NCI-H510A treated with DMSO at 0.1 percent for 48 hours (cell line): ENCODE results near the gene IL6R.
"Not testable (repeated sequence)": the region's sequence is repeated elsewhere in the genome, so short reads cannot be mapped to it uniquely, and the experiment has no call there.

ENCODE experiments used
- DNase-seq: peaks from one replicate; lab custom pipeline; 2025; lab: John Stamatoyannopoulos, UW

The IL6R gene

DNA sequence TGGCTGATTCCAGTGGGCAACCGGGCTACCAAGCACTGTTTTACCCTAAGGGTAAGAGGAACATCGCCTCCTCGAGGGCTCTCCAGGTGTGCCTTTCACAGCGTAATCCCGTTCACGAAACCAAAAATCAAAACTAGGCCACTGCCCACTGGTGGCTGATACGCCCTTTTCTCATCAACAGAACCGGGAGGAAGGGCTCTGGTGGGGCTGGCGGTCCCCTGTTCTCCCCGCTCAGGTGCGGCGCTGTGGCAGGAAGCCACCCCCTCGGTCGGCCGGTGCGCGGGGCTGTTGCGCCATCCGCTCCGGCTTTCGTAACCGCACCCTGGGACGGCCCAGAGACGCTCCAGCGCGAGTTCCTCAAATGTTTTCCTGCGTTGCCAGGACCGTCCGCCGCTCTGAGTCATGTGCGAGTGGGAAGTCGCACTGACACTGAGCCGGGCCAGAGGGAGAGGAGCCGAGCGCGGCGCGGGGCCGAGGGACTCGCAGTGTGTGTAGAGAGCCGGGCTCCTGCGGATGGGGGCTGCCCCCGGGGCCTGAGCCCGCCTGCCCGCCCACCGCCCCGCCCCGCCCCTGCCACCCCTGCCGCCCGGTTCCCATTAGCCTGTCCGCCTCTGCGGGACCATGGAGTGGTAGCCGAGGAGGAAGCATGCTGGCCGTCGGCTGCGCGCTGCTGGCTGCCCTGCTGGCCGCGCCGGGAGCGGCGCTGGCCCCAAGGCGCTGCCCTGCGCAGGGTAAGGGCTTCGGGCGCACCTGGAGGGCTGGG lies at the start of gene IL6R:
IL6R (plus strand) TSS at position 360 of the 763 bp plus-strand sequence; CDS start at position 647, 287 bp downstream.
- DNase-seq: peak; percentile 45

DNA sequence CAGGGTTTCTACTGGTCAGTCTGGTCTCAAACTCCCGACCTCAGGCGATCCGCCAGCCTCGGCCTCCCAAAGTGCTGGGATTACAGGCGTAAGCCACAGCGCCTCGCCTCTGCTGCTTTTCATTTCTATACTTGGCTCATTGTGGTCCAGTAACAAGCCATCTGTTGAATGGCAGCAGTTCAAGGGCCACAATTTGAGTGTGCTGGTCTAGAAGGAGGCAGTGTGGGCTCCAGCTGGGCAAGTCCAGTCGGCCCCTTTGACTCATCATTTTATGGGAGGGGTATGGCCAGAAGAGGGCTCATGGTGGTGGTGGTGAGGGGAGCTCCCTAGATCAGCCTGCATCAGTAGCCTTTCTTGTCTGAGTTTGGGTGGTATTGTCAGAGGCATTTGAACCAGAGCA lies 46.6 kb upstream of the IL6R start:
- DNase-seq: no peak

GRCh38 chr1:154360288-154360687 lies 44.9 kb upstream of the IL6R start:
- DNase-seq: no peak

- not testable (repeated sequence) for DNase-seq
Measured at GRCh38 chr1:154360881-154361280, 44.3 kb upstream of the IL6R start.

DNA sequence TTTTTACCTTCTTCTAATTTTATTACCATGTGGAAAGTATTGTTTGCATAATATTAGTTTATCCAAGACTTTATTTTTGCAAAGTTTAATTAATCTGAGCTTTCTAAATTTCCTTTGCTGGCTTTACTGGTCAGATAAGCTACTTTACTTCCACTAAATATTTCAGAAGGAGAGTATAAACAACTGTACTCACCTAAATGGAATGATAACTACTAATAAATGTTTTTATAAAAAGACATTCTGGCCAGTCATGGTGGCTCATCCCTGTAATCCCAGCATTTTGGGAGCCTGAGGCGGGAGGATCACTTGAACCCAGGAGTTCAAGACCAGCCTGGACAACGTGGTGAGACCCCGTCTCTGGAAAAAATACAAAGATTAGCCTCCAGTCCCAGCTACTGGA lies 43.8 kb upstream of the IL6R start:
- no peak for DNase-seq

- no peak for DNase-seq
Measured at GRCh38 chr1:154371436-154371835, 33.7 kb upstream of the IL6R start.

DNA sequence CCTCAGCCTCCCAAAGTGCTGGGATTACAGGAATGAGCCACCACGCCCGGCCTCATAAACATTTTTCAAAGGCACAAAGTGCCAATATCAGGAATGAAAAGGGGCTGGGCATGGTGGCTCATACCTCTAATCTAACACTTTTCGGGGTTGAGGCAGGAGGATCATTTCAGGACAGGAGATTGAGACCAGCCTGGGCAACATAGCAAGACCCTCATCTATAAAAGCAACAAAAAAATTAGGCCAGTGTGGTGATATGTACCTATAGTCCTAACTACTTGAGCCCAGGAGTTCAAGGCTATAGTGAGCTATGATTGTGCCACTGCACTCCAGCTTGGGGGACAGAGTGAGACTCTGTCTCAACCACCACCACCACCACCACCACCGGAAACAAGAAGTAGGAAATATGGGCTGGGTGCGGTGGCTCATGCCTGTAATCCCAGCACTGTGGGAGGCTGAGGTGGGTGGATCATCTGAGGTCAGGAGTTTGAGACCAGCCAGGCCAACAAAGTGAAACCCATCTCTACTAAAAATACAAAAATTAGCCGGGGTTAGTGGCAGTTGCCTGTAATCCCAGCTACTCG lies 31.3 kb upstream of the IL6R start:
- not testable (repeated sequence) for DNase-seq

DNA sequence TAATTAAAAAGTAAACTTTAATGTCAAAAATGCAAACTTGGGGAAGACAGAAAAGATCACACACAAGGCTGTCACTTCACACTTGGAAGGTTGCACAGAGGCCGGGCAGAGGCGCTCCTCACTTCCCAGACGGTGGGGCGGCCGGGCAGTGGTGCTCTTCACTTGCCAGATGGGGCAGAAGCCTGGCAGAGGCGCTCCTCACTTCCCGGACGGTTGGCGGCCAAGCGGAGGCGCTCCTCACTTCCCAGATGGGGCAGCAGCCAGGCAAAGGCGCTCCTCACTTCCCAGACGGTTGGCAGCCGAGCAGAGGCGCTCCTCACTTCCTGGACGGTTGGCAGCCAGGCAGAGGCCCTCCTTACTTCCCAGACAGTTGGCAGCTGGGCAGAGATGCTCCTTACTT lies 25.8 kb upstream of the IL6R start:
- DNase-seq: no peak

- no peak for DNase-seq
Measured at GRCh38 chr1:154384650-154385489, 20.3 kb upstream of the IL6R start.

GRCh38 chr1:154386643-154387352 lies 18.3 kb upstream of the IL6R start:
- DNase-seq: no peak

- no peak for DNase-seq
Measured at GRCh38 chr1:154391086-154391770, 13.9 kb upstream of the IL6R start.

DNA sequence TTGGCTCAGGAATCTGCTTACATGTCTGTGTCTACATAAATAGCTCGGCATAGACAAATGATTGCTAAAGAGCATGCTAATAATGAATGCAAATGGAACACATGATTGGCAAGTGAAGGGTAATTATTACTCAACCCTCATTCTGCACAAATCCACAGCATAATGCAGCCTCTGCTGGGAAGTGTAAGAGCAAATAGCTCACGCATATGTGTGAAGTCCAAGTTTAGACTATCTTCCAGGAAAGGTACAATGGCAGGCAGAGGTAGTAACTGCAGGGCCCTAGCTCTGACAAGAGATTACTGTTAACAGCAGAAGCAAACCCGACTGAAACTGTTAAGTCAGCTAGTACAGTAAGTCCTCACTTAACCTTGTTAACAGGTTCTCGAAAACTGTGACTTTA lies 7.0 kb upstream of the IL6R start:
- DNase-seq: no peak

GRCh38 chr1:154398678-154399077 lies 6.5 kb upstream of the IL6R start:
- DNase-seq: no peak

- DNase-seq: no peak
Measured at GRCh38 chr1:154400381-154400801, 4.8 kb upstream of the IL6R start.

DNA sequence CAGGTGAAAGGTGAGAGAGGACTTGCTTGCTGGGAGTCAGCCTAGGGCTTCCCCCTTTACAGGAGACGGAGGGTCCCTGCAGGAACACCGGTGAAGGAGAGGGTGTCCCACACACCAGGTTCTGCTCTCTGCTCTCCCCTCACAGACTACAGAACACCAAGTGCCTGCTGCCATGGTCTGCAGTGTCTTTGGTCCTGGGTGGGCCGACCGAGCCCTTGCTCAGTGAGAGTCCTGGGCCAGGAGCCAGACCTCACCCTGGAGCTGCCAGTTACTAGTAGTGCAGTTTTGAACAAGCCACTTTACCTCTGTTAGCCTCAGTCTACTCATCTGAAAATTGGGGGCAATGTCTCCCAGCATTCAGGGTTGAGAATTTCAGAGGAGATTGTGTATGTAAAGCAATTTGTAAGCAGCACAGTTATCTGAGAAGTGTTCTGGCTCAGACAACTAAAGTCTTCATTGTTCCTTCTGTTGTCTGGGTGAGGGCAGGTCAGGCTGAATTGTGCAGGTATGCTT lies 2.7 kb upstream of the IL6R start:
- DNase-seq: no peak

GRCh38 chr1:154403261-154403943 lies 1.7 kb upstream of the IL6R start:
- DNase-seq: no peak

DNA sequence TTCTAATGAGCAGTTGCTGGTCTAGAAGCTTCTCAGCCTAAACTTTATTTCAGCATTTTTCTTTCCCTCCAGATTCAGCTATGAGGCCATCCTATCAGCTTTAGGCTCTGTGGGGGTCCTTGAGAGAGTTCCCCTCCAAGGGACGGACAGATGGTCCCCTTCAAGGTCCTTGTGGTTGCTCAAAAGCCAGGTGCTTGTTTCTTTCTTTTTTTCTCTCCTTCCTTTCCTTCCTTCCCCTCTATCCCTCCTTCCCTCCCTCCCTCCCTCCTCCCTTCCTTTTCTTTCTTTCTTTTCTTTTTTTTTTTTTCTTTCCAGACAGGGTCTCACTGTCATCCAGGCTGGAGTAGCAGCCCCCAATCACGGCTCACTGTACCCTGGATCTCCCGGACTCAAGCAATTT lies 1.2 kb upstream of the IL6R start:
- no peak for DNase-seq

- no peak for DNase-seq
Measured at GRCh38 chr1:154404511-154404931, 622 bp upstream of the IL6R start.

DNA sequence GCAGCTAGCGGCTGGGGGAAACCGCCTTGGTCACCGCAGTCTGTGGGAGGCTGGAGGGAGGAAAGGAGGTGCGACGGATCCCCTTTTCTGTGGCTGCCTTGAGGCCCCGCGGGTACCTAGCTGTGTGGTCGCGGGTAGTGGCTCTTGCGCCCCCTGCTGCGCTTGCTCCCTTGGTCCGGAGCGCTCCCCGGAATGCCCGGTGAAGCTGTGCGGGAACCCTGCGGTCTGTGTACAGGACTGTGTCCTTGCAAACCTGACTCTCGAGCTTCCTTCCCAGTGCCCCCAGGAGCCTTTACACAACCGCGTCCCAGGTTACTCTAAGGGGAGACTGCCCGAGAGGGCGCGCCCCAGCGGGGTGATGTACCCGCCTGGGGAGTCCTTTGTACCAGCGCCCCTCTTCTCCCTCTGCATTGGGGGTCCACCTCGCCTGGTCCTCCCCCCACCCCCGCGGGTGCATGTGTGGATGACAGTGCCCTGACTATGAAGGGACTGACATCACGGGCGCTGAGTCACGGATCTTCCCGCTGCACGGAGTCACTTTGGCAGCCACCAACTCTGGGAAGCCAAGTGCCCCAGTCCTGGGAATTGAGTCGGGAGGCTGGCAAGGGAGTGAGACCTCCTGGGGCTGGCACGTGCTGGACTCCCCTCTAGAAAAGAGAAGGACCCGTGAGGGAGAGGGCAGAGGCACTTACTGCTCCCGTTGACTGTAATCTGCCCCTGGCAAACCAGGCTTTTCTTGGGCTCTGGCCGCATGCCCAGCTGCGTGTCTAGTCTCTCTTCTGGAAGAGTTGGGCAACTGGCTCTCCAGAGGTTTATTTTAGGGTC lies 816 bp downstream of the IL6R start:
- no peak for DNase-seq

- no peak for DNase-seq
Measured at GRCh38 chr1:154406572-154406879, 1.4 kb downstream of the IL6R start.
